OCI-M2 (cell line): ENCODE results near the gene SPAG6.
"Not testable (repeated sequence)": the region's sequence is repeated elsewhere in the genome, so short reads cannot be mapped to it uniquely, and the experiment has no call there.

Source experiments
- DNase-seq: peaks from one replicate; lab custom pipeline; 2025; ENCODE audit not compliant: unreplicated experiment; lab: John Stamatoyannopoulos, UW

The SPAG6 gene

GRCh38 chr10:22345301-22346095 is at the start of gene SPAG6:
TSS of gene SPAG6 (plus strand) at chr10:22345496. CDS start at chr10:22345612, 116 bp downstream.
- no peak for DNase-seq

- no peak for DNase-seq
Observed at GRCh38 chr10:22301193-22301592, 44.1 kb upstream of the SPAG6 start.

- DNase-seq: no peak
Observed at GRCh38 chr10:22303461-22303860, 41.8 kb upstream of the SPAG6 start.

GRCh38 chr10:22305721-22306120 is 39.6 kb upstream of the SPAG6 start:
- no peak for DNase-seq

GRCh38 chr10:22308390-22308789 is 36.9 kb upstream of the SPAG6 start:
- DNase-seq: no peak

- DNase-seq: no peak
Observed at GRCh38 chr10:22309180-22310000, 35.9 kb upstream of the SPAG6 start.

- DNase-seq: not testable (repeated sequence)
Observed at GRCh38 chr10:22310012-22310411, 35.3 kb upstream of the SPAG6 start.

GRCh38 chr10:22310928-22311327 is 34.4 kb upstream of the SPAG6 start:
- DNase-seq: no peak

GRCh38 chr10:22314852-22315251 is 30.4 kb upstream of the SPAG6 start:
- no peak for DNase-seq

GRCh38 chr10:22315455-22316285 is 29.6 kb upstream of the SPAG6 start:
- DNase-seq: no peak

- peak; percentile 71 for DNase-seq
Observed at GRCh38 chr10:22316286-22317075, 28.8 kb upstream of the SPAG6 start, which contains the start of gene COMMD3. TSS of gene COMMD3 (plus strand) at chr10:22316388. CDS start at chr10:22316418, 30 bp downstream.

GRCh38 chr10:22317076-22317370 is 28.3 kb upstream of the SPAG6 start:
- DNase-seq: no peak

- no peak for DNase-seq
Observed at GRCh38 chr10:22317771-22318565, 27.3 kb upstream of the SPAG6 start.

GRCh38 chr10:22318772-22319171 is 26.5 kb upstream of the SPAG6 start:
- no peak for DNase-seq

GRCh38 chr10:22319547-22319979 is 25.7 kb upstream of the SPAG6 start:
- no peak for DNase-seq

GRCh38 chr10:22319980-22320558 is 25.2 kb upstream of the SPAG6 start:
- DNase-seq: no peak

GRCh38 chr10:22320591-22321155 is 24.6 kb upstream of the SPAG6 start, which contains the start of gene BMI1:
TSS of gene BMI1 (plus strand) at chr10:22321099. CDS start at chr10:22326450, 5,351 bp downstream.
- DNase-seq: no peak

- DNase-seq: no peak
Observed at GRCh38 chr10:22321156-22321923, 24.0 kb upstream of the SPAG6 start.
